ENCODE measurements around the gene SRSF1. TPM values are rescaled to one million over a fixed set of nuclear protein-coding genes. Genes with fewer than 3 reads are reported as not detected.

The SRSF1 gene
- polyA plus RNA-seq, 2 of the 4 experiments (the other 2 are of a cell fraction): 364 to 490 TPM

- no peak for ATAC-seq
- Histone ChIP-seq H3K27ac (no peak overlapping the region), H3K4me2 (no peak overlapping the region), H3K4me1 (peaks cover 8% of the 10 kb centered on the region), H3K9me3 (no peaks in the 10 kb centered on the region), H3K4me3 (no peak overlapping the region)
- TF ChIP-seq NPAS2 (CRISPR knock-in tag; IDR thresholded peaks at IDR 0.05; ENCODE audit: borderline replicate concordance) (no peak), CHD2 (IDR thresholded peaks at IDR 0.05; ENCODE audit: low read length, partially characterized antibody) (no peak), EHF (CRISPR knock-in tag; IDR thresholded peaks at IDR 0.05) (no peak), JUNB (IDR thresholded peaks at IDR 0.05) (no peak), RAD21 (conservative IDR thresholded peaks at IDR 0.05 in 1 of 2, IDR thresholded peaks at IDR 0.05 in 1 of 2) (no peak), E2F6 (IDR thresholded peaks at IDR 0.05; ENCODE audit: borderline replicate concordance, low read depth) (no peak), NFE2L2 (conservative IDR thresholded peaks at IDR 0.05; ENCODE audit: low read length) (no peak), FOSL2 (IDR thresholded peaks at IDR 0.05) (no peak), FOSL2 (CRISPR knock-in tag; IDR thresholded peaks at IDR 0.05) (no peak), KDM5A (IDR thresholded peaks at IDR 0.05) (no peak), MAZ (IDR thresholded peaks at IDR 0.05; ENCODE audit: borderline replicate concordance, low read depth, low read length) (no peak), KDM1A (IDR thresholded peaks at IDR 0.05; ENCODE audit: low read depth) (no peak), JUN (IDR thresholded peaks at IDR 0.05) (no peak), CTCF (IDR thresholded peaks at IDR 0.05) (no peak), USF2 (IDR thresholded peaks at IDR 0.05) (no peak)
- TF ChIP-seq, protein P1, sequence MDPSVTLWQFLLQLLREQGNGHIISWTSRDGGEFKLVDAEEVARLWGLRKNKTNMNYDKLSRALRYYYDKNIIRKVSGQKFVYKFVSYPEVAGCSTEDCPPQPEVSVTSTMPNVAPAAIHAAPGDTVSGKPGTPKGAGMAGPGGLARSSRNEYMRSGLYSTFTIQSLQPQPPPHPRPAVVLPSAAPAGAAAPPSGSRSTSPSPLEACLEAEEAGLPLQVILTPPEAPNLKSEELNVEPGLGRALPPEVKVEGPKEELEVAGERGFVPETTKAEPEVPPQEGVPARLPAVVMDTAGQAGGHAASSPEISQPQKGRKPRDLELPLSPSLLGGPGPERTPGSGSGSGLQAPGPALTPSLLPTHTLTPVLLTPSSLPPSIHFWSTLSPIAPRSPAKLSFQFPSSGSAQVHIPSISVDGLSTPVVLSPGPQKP (IDR thresholded peaks at IDR 0.05; ENCODE audit: low read depth, low read length): no peak
- TF ChIP-seq, protein P2, sequence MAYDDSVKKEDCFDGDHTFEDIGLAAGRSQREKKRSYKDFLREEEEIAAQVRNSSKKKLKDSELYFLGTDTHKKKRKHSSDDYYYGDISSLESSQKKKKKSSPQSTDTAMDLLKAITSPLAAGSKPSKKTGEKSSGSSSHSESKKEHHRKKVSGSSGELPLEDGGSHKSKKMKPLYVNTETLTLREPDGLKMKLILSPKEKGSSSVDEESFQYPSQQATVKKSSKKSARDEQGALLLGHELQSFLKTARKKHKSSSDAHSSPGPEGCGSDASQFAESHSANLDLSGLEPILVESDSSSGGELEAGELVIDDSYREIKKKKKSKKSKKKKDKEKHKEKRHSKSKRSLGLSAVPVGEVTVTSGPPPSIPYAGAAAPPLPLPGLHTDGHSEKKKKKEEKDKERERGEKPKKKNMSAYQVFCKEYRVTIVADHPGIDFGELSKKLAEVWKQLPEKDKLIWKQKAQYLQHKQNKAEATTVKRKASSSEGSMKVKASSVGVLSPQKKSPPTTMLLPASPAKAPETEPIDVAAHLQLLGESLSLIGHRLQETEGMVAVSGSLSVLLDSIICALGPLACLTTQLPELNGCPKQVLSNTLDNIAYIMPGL (CRISPR knock-in tag; IDR thresholded peaks at IDR 0.05; ENCODE audit: borderline replicate concordance): no peak
- ChIA-PET CTCF (interaction anchor here (0.6 to 26.3 kb wide), 5 partner anchors 10 to 138 kb away, joined by 3 to 1377 read pairs (median 5); partner anchors contain the start of gene MRPS23), POLR2A (interaction anchor here (0.7 kb wide), 1 partner anchor 8 kb away, joined by 7 read pairs; no protein-coding TSS in a partner anchor)
- DNase-seq (ENCODE audit: low read depth in 1 of 2, low spot score in 1 of 2): no peak
- 95% methylated on average over 10 of the region's 10 CpGs for WGBS (ENCODE audit: missing lambda C conversion rate)
- FAIRE-seq: no peak
Measured at GRCh38 chr17:58010067-58010799, 3.2 kb upstream of the SRSF1 start.
